Thymus (tissue), 11 donors: ENCODE measurements around the gene IFT122. TPM values are rescaled to one million over a fixed set of nuclear protein-coding genes. Genes with fewer than 3 reads are reported as not detected.
"Not testable (repeated sequence)": the region's sequence is repeated elsewhere in the genome, so short reads cannot be mapped to it uniquely, and the experiment has no call there.

Source experiments
- DNase-seq, 9 donors: peaks; one replicate each; pipeline ENCODE4 v3.0.0-alpha.2; 2013; ENCODE audit warnings: low spot score in 9 of 9, low read depth in 6 of 9, missing footprints in 1 of 9
- H3K27ac ChIP-seq, 2 donors: one replicate each; pipeline ENCODE4 v1.5.1; 2013; ENCODE audit warnings: control low read depth in 1 of 2, low read depth in 1 of 2, low read length in 1 of 2, mild to moderate bottlenecking in 1 of 2, moderate library complexity in 1 of 2
- H3K27me3 ChIP-seq, 2 donors: one replicate each; pipeline ENCODE4 v1.5.1; 2013; ENCODE audit warnings: low read length in 1 of 2; ENCODE audit not compliant: control insufficient read depth in 2 of 2, insufficient read depth in 1 of 2
- H3K36me3 ChIP-seq, 2 donors: one replicate each; pipeline ENCODE4 v1.5.1; 2013; ENCODE audit warnings: low read length in 1 of 2, mild to moderate bottlenecking in 1 of 2, moderate library complexity in 1 of 2; ENCODE audit not compliant: control insufficient read depth in 2 of 2, insufficient read depth in 2 of 2
- H3K4me1 ChIP-seq, 2 donors: one replicate each; pipeline ENCODE4 v1.5.1; 2013; ENCODE audit warnings: low read length in 2 of 2; ENCODE audit not compliant: control insufficient read depth in 2 of 2, insufficient read depth in 2 of 2
- H3K4me3 ChIP-seq, 2 donors: one replicate each; pipeline ENCODE4 v1.5.1; 2013; ENCODE audit warnings: low read length in 2 of 2, control low read depth in 1 of 2, mild to moderate bottlenecking in 1 of 2
- H3K9me3 ChIP-seq, 2 donors: one replicate each; pipeline ENCODE4 v1.5.1; 2013; ENCODE audit warnings: low read length in 1 of 2, mild to moderate bottlenecking in 1 of 2; ENCODE audit not compliant: control insufficient read depth in 2 of 2, insufficient read depth in 1 of 2
- WGBS: extraction: QIAGEN DNeasy Blood & Tissue Kit; methylation state at CpG from one replicate; pipeline ENCODE4 v1.1.7; 2013; 5-methylcytosine and 5-hydroxymethylcytosine counted together
- polyA plus RNA-seq: library from polyadenylated mRNA; stranded (reverse); fragments of 200-250 nt; gene quantifications from one replicate; pipeline ENCODE4 v1.2.3, GENCODE V29; 2013
- total RNA-seq: library from RNA; stranded (reverse); fragments of 120-200 nt; gene quantifications from one replicate; pipeline ENCODE4 v1.2.4, GENCODE V29; 2013
- donor health status: healthy.

IFT122 gene
- total and polyA plus RNA-seq, 2 donors: 10.0 to 14.5 TPM

GRCh38 chr3:129412542-129413198 lies 27.4 kb upstream of the IFT122 start:
- H3K36me3 ChIP-seq: no peaks in the 10 kb centered on the region
- 95% methylated on average over 6 of the region's 6 CpGs for WGBS
- H3K4me3 ChIP-seq: no peak overlapping the region
- H3K4me1 ChIP-seq: no peaks in the 10 kb centered on the region
- H3K9me3 ChIP-seq: no peaks in the 10 kb centered on the region
- no peak for DNase-seq
- H3K27ac ChIP-seq: no peak overlapping the region
- no peaks in the 10 kb centered on the region for H3K27me3 ChIP-seq

- not testable (repeated sequence) for H3K36me3 ChIP-seq, H3K4me3 ChIP-seq, H3K4me1 ChIP-seq, H3K27ac ChIP-seq, H3K27me3 ChIP-seq, DNase-seq, H3K9me3 ChIP-seq
- WGBS: 68% methylated on average over 3 of the region's 3 CpGs
These were observed 26.8 kb upstream of the IFT122 start for GRCh38 chr3:129413238-129413637.

- no peak for DNase-seq
- Histone ChIP-seq H3K9me3 (no peaks in the 10 kb centered on the region), H3K27me3 (no peaks in the 10 kb centered on the region), H3K36me3 (no peaks in the 10 kb centered on the region), H3K4me3 (no peak overlapping the region), H3K27ac (no peak overlapping the region), H3K4me1 (no peaks in the 10 kb centered on the region)
- WGBS: 92% methylated on average over 4 of the region's 4 CpGs
These were observed 26.1 kb upstream of the IFT122 start for GRCh38 chr3:129413687-129414506.

GRCh38 chr3:129415378-129415777 lies 24.6 kb upstream of the IFT122 start:
- H3K27ac ChIP-seq: no peak overlapping the region
- no peaks in the 10 kb centered on the region for H3K9me3 ChIP-seq
- DNase-seq: no peak
- H3K27me3 ChIP-seq: no peaks in the 10 kb centered on the region
- 92% methylated on average over 3 of the region's 3 CpGs for WGBS
- no peak overlapping the region for H3K4me3 ChIP-seq
- H3K4me1 ChIP-seq: no peaks in the 10 kb centered on the region
- H3K36me3 ChIP-seq: no peaks in the 10 kb centered on the region

GRCh38 chr3:129415830-129416229 lies 24.2 kb upstream of the IFT122 start:
- Histone ChIP-seq H3K36me3 (no peaks in the 10 kb centered on the region), H3K4me3 (no peak overlapping the region), H3K27me3 (no peaks in the 10 kb centered on the region), H3K9me3 (no peaks in the 10 kb centered on the region), H3K27ac (no peak overlapping the region), H3K4me1 (no peaks in the 10 kb centered on the region)
- DNase-seq: no peak
- WGBS: 97% methylated on average over 6 of the region's 6 CpGs

GRCh38 chr3:129416415-129416814 lies 23.6 kb upstream of the IFT122 start:
- 92% methylated on average over 4 of the region's 4 CpGs for WGBS
- H3K4me1 ChIP-seq: no peaks in the 10 kb centered on the region
- no peaks in the 10 kb centered on the region for H3K36me3 ChIP-seq
- no peak overlapping the region for H3K4me3 ChIP-seq
- no peak overlapping the region for H3K27ac ChIP-seq
- peaks cover 0 to under 1% of the 10 kb centered on the region in 2 donors for H3K9me3 ChIP-seq
- no peaks in the 10 kb centered on the region for H3K27me3 ChIP-seq
- no peak for DNase-seq

- Histone ChIP-seq H3K36me3 (no peaks in the 10 kb centered on the region), H3K4me3 (no peak overlapping the region), H3K27me3 (no peaks in the 10 kb centered on the region), H3K27ac (no peak overlapping the region), H3K9me3 (peaks cover 0 to 2% of the 10 kb centered on the region in 2 donors), H3K4me1 (no peaks in the 10 kb centered on the region)
- 85% methylated on average over 1 of the region's 1 CpG for WGBS
- DNase-seq: no peak
These were observed 22.7 kb upstream of the IFT122 start for GRCh38 chr3:129417326-129417725.

- Histone ChIP-seq H3K4me1 (no peaks in the 10 kb centered on the region), H3K36me3 (no peaks in the 10 kb centered on the region), H3K27ac (no peak overlapping the region), H3K4me3 (no peak overlapping the region), H3K27me3 (no peaks in the 10 kb centered on the region), H3K9me3 (peaks cover 0 to 2% of the 10 kb centered on the region in 2 donors)
- WGBS: 97% methylated on average over 14 of the region's 14 CpGs
- DNase-seq: no peak
These were observed 21.7 kb upstream of the IFT122 start for GRCh38 chr3:129418041-129418973.
